Measurements from ENCODE around the gene SLC31A1.

- TF ChIP-seq POLR2A (IDR thresholded peaks at IDR 0.05) (no peak), EP300 (IDR thresholded peaks at IDR 0.05) (no peak)
Observed at GRCh38 chr9:113176803-113177202, 44.5 kb upstream of the SLC31A1 start.
